Choroid plexus epithelial cell (primary cell): Measurements from ENCODE around the gene YJU2.
"Not testable (repeated sequence)": the region's sequence is repeated elsewhere in the genome, so short reads cannot be mapped to it uniquely, and the experiment has no call there.

Experiments
- DNase-seq: peaks from one replicate; pipeline ENCODE4 v3.0.0-alpha.2; 2010; ENCODE audit warnings: low read depth
- H3K4me3 ChIP-seq: 2 replicates; pipeline ENCODE4 v1.5.1; 2011; ENCODE audit warnings: low read depth, mild to moderate bottlenecking, control low read depth, low read length, moderate library complexity
- TF ChIP-seq, protein P1 (sequence below): conservative IDR thresholded peaks from 2 replicates; pipeline ENCODE4 v1.5.1; 2011; ENCODE audit warnings: low read depth, mild to moderate bottlenecking, control low read depth, inconsistent platforms, low read length, moderate library complexity

The YJU2 gene

DNA sequence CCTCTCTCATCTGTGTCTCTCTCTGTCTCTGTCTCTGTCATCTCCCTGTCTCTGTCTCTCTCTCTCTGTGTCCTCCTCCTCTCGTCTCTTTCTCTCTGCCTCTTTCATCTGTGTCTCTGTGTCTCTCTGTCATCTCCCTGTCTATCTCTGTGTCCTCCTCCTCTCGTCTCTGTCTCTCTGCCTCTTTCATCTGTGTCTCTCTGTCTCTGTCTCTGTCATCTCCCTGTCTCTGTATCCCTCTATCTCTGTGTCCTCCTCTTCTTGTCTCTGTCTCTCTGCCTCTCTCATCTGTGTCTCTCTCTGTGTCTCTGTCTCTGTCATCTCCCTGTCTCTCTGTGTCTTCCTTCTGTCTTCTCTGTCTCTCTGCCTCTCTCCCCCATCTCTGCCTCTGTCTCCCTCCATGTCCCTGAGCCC, 18.1 kb upstream of the YJU2 start:
- no peak for DNase-seq
- TF ChIP-seq, protein P1, sequence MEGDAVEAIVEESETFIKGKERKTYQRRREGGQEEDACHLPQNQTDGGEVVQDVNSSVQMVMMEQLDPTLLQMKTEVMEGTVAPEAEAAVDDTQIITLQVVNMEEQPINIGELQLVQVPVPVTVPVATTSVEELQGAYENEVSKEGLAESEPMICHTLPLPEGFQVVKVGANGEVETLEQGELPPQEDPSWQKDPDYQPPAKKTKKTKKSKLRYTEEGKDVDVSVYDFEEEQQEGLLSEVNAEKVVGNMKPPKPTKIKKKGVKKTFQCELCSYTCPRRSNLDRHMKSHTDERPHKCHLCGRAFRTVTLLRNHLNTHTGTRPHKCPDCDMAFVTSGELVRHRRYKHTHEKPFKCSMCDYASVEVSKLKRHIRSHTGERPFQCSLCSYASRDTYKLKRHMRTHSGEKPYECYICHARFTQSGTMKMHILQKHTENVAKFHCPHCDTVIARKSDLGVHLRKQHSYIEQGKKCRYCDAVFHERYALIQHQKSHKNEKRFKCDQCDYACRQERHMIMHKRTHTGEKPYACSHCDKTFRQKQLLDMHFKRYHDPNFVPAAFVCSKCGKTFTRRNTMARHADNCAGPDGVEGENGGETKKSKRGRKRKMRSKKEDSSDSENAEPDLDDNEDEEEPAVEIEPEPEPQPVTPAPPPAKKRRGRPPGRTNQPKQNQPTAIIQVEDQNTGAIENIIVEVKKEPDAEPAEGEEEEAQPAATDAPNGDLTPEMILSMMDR: no peak
- H3K4me3 ChIP-seq: no peak overlapping the region

DNA sequence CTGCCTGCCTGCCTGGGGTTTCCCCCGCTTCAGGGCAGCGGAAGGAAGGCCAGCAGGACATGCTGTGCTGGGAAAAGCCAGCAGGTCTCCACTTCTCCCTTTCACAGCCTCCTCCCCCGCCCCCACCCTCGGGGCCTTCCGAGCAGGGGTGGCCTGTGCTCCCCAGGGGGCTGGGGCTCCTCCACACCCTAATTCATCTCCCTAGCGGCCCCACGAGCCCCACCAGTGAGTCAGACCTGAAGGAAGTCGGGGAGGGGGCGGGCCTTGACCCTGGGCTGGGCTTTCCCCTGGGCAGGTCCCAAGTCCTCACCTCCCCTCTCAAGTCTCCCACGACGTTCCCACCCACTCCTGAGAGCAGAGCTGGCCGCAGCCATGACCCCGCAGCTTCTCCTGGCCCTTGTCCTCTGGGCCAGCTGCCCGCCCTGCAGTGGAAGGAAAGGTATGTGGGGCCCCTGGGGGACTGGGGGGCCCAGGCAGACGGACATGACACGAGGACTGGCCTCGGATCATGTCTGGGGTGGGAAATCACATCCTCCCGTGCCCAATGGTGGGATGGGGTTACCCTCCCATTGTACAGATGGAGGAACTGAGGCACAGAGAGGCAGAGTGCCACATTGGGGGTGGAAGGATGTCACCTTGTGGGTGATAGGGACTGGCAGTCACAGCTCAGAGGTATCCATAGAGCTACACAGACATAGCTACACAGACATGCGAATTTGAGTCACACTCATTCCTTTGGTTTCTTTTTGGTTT, 17.5 kb upstream of the YJU2 start, which contains the start of gene EBI3:
Gene EBI3, plus strand, starts transcription at position 345 of the 753 bp plus-strand sequence. Its CDS starts 28 bp downstream, at position 373.
- TF ChIP-seq, protein P1: no peak
- DNase-seq: peak; percentile 97
- H3K4me3 ChIP-seq: no peak within 1 kb of the TSS

DNA sequence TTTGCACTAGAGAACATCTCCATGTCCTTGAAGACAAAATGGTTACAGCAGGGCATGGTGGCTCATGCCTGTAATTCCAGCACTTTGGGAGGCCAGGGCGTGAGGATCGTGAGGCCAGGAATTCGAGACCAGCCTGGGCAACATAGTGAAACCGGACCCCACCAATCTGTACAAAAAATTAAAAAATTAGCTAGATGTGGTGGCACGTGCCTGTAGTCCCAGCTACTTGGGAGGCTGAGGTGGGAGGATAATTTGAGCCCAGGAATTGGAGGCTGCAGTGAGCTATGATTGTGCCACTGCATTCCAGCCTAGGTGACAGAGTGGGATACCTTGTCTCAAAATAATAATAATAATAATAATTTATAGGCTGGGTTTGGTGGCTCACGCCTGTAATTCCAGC, 16.6 kb upstream of the YJU2 start:
- DNase-seq: peak; percentile 12
- not testable (repeated sequence) for H3K4me3 ChIP-seq

DNA sequence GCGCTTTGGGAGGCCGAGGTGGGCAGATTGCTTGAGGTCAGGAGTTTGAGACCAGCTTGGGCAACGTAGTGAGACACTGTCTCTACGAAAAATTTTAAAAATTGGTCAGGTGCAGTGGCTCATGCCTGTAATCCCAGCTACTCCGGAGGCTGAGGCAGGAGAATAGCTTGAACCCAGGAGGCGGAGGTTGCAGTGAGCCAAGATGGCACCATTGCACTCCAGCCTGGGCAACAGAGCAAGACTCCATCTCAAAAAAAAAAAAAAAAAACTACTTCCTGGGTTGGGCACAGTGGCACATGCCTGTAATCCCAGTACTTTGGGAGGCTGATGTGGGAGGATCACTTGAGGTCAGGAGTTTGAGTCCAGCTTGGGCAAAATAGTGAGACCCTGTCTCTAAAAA, 15.4 kb upstream of the YJU2 start:
- not testable (repeated sequence) for H3K4me3 ChIP-seq, DNase-seq

DNA sequence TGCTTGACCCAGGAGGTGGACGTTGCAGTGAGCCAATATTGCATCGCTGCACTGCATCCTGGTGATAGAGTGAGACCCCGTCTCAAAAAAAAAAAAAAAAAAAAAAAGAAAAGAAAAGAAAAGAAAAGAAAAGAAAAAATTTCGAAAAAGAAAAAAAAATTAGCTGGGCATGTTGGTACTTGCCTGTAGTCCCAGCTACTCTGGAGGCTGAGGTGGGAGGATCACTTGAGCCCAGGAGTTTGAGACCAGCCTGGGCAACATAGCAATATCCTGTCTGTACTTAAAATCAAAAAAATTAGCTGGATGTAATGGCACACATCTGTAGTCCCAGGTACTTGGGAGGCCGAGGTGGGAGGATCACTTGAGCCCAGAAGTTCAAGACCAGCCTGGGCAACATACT, 14.7 kb upstream of the YJU2 start:
- not testable (repeated sequence) for DNase-seq, H3K4me3 ChIP-seq

DNA sequence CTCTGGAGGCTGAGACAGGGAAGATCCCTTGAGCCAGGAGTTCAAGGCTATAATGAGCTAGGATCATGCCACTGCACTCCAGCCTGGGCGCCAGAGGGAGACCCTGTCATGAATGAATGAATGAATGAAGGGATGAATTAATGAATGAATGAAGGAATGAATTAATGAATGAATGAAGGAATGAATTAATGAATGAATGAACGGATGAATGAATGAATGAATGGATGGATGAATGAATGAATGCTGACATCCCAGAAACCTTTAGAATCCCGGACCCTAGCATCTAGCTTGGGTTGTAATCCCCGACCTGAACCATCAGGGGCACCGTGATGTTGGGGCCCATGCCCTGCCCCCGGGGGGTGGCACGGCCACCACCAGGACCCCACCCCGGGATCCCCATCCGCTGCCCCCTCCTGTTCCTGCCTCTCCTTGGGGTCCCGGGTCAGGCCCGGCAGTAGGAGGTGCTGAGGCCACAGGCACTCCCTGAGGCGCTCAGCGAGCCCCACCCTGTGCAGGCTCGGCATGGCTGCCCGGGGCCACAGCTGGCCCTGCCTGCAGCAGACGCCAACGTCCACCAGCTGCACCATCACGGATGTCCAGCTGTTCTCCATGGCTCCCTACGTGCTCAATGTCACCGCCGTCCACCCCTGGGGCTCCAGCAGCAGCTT, 14.1 kb upstream of the YJU2 start:
- no peak overlapping the region for H3K4me3 ChIP-seq
- DNase-seq: no peak

DNA sequence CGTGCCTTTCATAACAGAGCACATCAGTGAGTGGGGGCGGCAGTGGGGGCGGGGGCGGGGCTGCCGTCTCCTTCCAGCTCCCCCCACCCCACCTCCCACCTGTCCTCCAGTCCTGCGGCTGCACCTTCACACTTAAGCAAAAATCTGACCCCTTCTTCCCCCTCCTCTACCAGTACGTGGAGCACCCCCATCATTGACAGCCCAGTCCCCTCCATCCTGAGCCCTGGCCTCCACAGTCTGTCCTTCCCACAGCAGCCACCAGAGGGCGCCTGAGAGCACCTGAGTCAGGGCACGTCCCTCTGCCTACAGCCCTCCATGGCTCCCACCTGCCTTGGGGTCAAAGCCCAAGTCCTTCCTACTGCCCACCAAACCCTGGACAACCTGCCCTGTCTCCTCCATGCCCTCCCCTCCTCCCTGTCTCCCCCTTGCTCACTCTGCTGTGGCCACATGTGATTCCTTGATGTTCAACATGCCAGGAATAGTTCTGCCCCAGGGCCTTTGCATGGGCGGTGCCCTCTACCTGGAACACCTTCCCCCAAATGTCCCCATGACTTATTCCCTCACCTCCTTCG, 13.5 kb upstream of the YJU2 start:
- TF ChIP-seq, protein P1: peak; percentile 85
- H3K4me3 ChIP-seq: no peak overlapping the region
- DNase-seq: peak; percentile 48

More for the DNA sequence above, 14.1 kb upstream of the YJU2 start:
- TF ChIP-seq, protein P1: no peak

DNA sequence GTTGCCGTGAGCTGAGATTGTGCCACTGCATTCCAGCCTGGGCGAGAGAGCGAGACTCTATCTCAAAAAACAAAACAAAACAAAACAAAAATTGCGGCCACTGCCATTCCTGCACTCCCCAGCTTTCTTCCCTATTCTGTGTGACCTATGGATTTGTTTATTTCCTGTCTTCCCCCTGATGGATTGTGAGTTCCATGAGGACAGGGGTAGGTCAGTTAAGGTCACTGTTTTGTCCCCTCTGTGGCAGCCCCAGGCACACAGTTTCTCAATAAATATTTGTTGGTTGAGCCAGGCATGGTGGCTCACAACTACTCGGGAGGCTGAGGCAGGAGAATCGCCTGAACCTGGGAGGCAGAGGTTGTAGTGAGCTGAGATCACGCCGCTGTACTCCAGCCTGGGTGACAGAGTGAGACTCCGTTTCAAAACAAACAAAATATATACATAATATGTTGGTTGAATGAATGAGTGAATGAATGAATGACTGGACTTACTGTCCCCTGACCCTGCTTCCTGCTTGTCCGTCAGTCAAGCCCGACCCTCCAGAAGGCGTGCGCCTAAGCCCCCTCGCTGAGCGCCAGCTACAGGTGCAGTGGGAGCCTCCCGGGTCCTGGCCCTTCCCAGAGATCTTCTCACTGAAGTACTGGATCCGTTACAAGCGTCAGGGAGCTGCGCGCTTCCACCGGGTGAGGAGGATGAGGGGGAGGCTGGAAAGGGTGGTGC, 12.6 kb upstream of the YJU2 start:
- no peak for DNase-seq
- TF ChIP-seq, protein P1: no peak
- no peak overlapping the region for H3K4me3 ChIP-seq
